ENCODE results near the gene ANKRD10. TPM values are rescaled to one million over a fixed set of nuclear protein-coding genes. Genes with fewer than 3 reads are reported as not detected.
A peak's percentile ranks its signal among the peaks of the same experiment; 100 is the strongest.
"Not testable (repeated sequence)": the region's sequence is repeated elsewhere in the genome, so short reads cannot be mapped to it uniquely, and the experiment has no call there.

The ANKRD10 gene
- polyA plus RNA-seq, 4 donors, result 213 to 276 (median 225) TPM

- DNase-seq (ENCODE audit: low read depth in 4 of 4, low spot score in 3 of 4), result peak in 3 of 4 donors; percentile 43 to 61 (median 58)
Observed at GRCh38 chr13:110869805-110870706, 44.8 kb downstream of the ANKRD10 start.

- DNase-seq (ENCODE audit: low read depth in 4 of 4, low spot score in 3 of 4), result no peak
Observed at GRCh38 chr13:110869231-110869804, 45.6 kb downstream of the ANKRD10 start.

GRCh38 chr13:110868720-110869119, 46.1 kb downstream of the ANKRD10 start:
- DNase-seq (ENCODE audit: low read depth in 4 of 4, low spot score in 3 of 4), result no peak

- DNase-seq (ENCODE audit: low read depth in 4 of 4, low spot score in 3 of 4), result no peak
Observed at GRCh38 chr13:110867380-110867779, 47.5 kb downstream of the ANKRD10 start.

- no peak for DNase-seq (ENCODE audit: low read depth in 4 of 4, low spot score in 3 of 4)
Observed at GRCh38 chr13:110866491-110867170, 48.2 kb downstream of the ANKRD10 start.

- no peak for DNase-seq (ENCODE audit: low read depth in 4 of 4, low spot score in 3 of 4)
Observed at GRCh38 chr13:110863685-110864084, 51.2 kb downstream of the ANKRD10 start.

GRCh38 chr13:110860983-110861382, 53.9 kb downstream of the ANKRD10 start:
- no peak for DNase-seq (ENCODE audit: low read depth in 4 of 4, low spot score in 3 of 4)

GRCh38 chr13:110856942-110857835, 57.7 kb downstream of the ANKRD10 start:
- DNase-seq (ENCODE audit: low read depth in 4 of 4, low spot score in 3 of 4), result no peak

- DNase-seq (ENCODE audit: low read depth in 4 of 4, low spot score in 3 of 4), result no peak
Observed at GRCh38 chr13:110855363-110855762, 59.5 kb downstream of the ANKRD10 start.

- DNase-seq (ENCODE audit: low read depth in 4 of 4, low spot score in 3 of 4), result no peak
Observed at GRCh38 chr13:110854866-110855265, 60.0 kb downstream of the ANKRD10 start.

GRCh38 chr13:110853235-110853721, 61.6 kb downstream of the ANKRD10 start:
- no peak for DNase-seq (ENCODE audit: low read depth in 4 of 4, low spot score in 3 of 4)

GRCh38 chr13:110850840-110851239, 64.0 kb downstream of the ANKRD10 start:
- no peak for DNase-seq (ENCODE audit: low read depth in 4 of 4, low spot score in 3 of 4)

GRCh38 chr13:110850006-110850405, 64.9 kb downstream of the ANKRD10 start:
- DNase-seq (ENCODE audit: low read depth in 4 of 4, low spot score in 3 of 4), result no peak

- DNase-seq (ENCODE audit: low read depth in 4 of 4, low spot score in 3 of 4), result no peak
Observed at GRCh38 chr13:110845520-110845919, 69.3 kb downstream of the ANKRD10 start.

- no peak for DNase-seq (ENCODE audit: low read depth in 4 of 4, low spot score in 3 of 4)
Observed at GRCh38 chr13:110841846-110842245, 73.0 kb downstream of the ANKRD10 start.

GRCh38 chr13:110841406-110841805, 73.5 kb downstream of the ANKRD10 start:
- no peak for DNase-seq (ENCODE audit: low read depth in 4 of 4, low spot score in 3 of 4)

GRCh38 chr13:110838867-110839538, 75.9 kb downstream of the ANKRD10 start:
- DNase-seq (ENCODE audit: low read depth in 4 of 4, low spot score in 3 of 4), result no peak

GRCh38 chr13:110838116-110838515, 76.8 kb downstream of the ANKRD10 start:
- DNase-seq (ENCODE audit: low read depth in 4 of 4, low spot score in 3 of 4), result no peak

GRCh38 chr13:110837397-110838061, 77.3 kb downstream of the ANKRD10 start:
- not testable (repeated sequence) for DNase-seq (ENCODE audit: low read depth in 4 of 4, low spot score in 3 of 4)
